Thoracic aorta (tissue), 2 donors: ENCODE data around the gene LEPR. TPM values are rescaled to one million over a fixed set of nuclear protein-coding genes. Genes with fewer than 3 reads are reported as not detected.

Experiments
- ATAC-seq: fragments of 150-250 bp; one replicate; pipeline ENCODE4 v1.8.0; 2017; ENCODE audit warnings: low read depth; ENCODE audit not compliant: insufficient number of reproducible peaks, low FRiP score
- DNase-seq: peaks from one replicate; pipeline ENCODE4 v3.0.0-alpha.2; 2020; ENCODE audit warnings: low spot score
- H3K27ac ChIP-seq, 2 donors: fragments of 200-600 bp; sonication (generic); 1 replicate in 1 of 2; 2 replicates in 1 of 2; pipeline ENCODE4 v1.5.1; 2016; ENCODE audit warnings: mild to moderate bottlenecking in 2 of 2, moderate library complexity in 2 of 2
- H3K27me3 ChIP-seq: fragments of 200-600 bp; sonication (generic); replicated peaks from 2 replicates; pipeline ENCODE4 v1.6.0; 2016; ENCODE audit warnings: mild to moderate bottlenecking; ENCODE audit not compliant: insufficient read depth
- H3K36me3 ChIP-seq: fragments of 200-600 bp; sonication (generic); one replicate; pipeline ENCODE4 v1.5.1; 2016
- H3K4me1 ChIP-seq, 2 donors: fragments of 200-600 bp; sonication (generic); 1 replicate in 1 of 2; 2 replicates in 1 of 2; pipeline versions ENCODE4 v1.5.1 to v1.6.0; 2016; ENCODE audit warnings: low read depth in 2 of 2, mild to moderate bottlenecking in 1 of 2; ENCODE audit not compliant: control insufficient read depth in 1 of 2
- H3K4me3 ChIP-seq: fragments of 200-600 bp; sonication (generic); 2 replicates; pipeline ENCODE4 v1.5.1; 2016; ENCODE audit warnings: mild to moderate bottlenecking
- H3K9me3 ChIP-seq: fragments of 200-600 bp; sonication (generic); 2 replicates; pipeline ENCODE4 v1.5.1; 2016
- CTCF ChIP-seq: fragments of 200-600 bp; sonication (generic); IDR thresholded peaks from one replicate; pipeline ENCODE4 v1.5.1; 2019; ENCODE audit warnings: antibody characterized with exemption
- total RNA-seq, 2 donors: library from RNA; depleted of rRNA; stranded (reverse); fragments of >200 nt; gene quantifications; one replicate each; pipeline versions ENCODE4 v1.1.0 to v1.2.3, GENCODE V29; 2016

Gene LEPR
- total RNA-seq, 2 donors from 2014 or later, result 17.6 to 42.3 TPM

GRCh38 chr1:65429078-65429477 is 8.6 kb downstream of the LEPR start:
- DNase-seq, result no peak
- TF ChIP-seq CTCF, result no peak
- H3K27ac ChIP-seq, result peak overlapping the region; percentile 18 to 57

GRCh38 chr1:65429806-65430205 is 9.3 kb downstream of the LEPR start:
- ATAC-seq (peak; percentile 63), DNase-seq (no peak)
- Histone ChIP-seq H3K27me3 (no peaks in the 10 kb centered on the region), H3K36me3 (peaks cover 22% of the 10 kb centered on the region), H3K27ac (peak overlapping the region; percentile 57 to 72), H3K4me3 (no peak overlapping the region), H3K9me3 (no peaks in the 10 kb centered on the region), H3K4me1 (peaks cover 10 to 16% of the 10 kb centered on the region in 2 donors)
- no peak for TF ChIP-seq CTCF

More at GRCh38 chr1:65429078-65429477, 8.6 kb downstream of the LEPR start:
- Histone ChIP-seq H3K27me3 (no peaks in the 10 kb centered on the region), H3K36me3 (peaks cover 22% of the 10 kb centered on the region), H3K4me3 (no peak overlapping the region), H3K9me3 (no peaks in the 10 kb centered on the region), H3K4me1 (peaks cover 10 to 20% of the 10 kb centered on the region in 2 donors)
- no peak for ATAC-seq

GRCh38 chr1:65431111-65431705 is 10.7 kb downstream of the LEPR start:
- ATAC-seq (no peak), DNase-seq (no peak)
- Histone ChIP-seq H3K27ac (peak overlapping the region in 1 of 2 donors; percentile 57), H3K36me3 (peaks cover 13% of the 10 kb centered on the region), H3K27me3 (no peaks in the 10 kb centered on the region), H3K4me1 (peaks cover 10 to 23% of the 10 kb centered on the region in 2 donors), H3K9me3 (no peaks in the 10 kb centered on the region), H3K4me3 (no peak overlapping the region)
- TF ChIP-seq CTCF, result peak; percentile 47

GRCh38 chr1:65432918-65433317 is 12.4 kb downstream of the LEPR start:
- Histone ChIP-seq H3K4me1 (peaks cover 10 to 24% of the 10 kb centered on the region in 2 donors), H3K36me3 (peaks cover 6% of the 10 kb centered on the region), H3K27me3 (no peaks in the 10 kb centered on the region), H3K9me3 (no peaks in the 10 kb centered on the region), H3K4me3 (no peak overlapping the region), H3K27ac (no peak overlapping the region)
- no peak for DNase-seq
- no peak for ATAC-seq
- no peak for TF ChIP-seq CTCF

- TF ChIP-seq CTCF, result no peak
- Histone ChIP-seq H3K27ac (no peak overlapping the region), H3K9me3 (no peaks in the 10 kb centered on the region), H3K27me3 (no peaks in the 10 kb centered on the region), H3K36me3 (peaks cover 6% of the 10 kb centered on the region), H3K4me3 (no peak overlapping the region), H3K4me1 (peaks cover 10 to 24% of the 10 kb centered on the region in 2 donors)
- ATAC-seq, result no peak
- DNase-seq, result no peak
These were observed 13.8 kb downstream of the LEPR start for GRCh38 chr1:65434255-65434654.
